ENCODE measurements around the gene MPRIP. TPM values are rescaled to one million over a fixed set of nuclear protein-coding genes. Genes with fewer than 3 reads are reported as not detected.

Gene MPRIP
- total RNA-seq, 1 experiment from 2014 or later: 1,274 TPM

GRCh38 chr17:17081304-17081940 lies 39.2 kb downstream of the MPRIP start:
- Histone ChIP-seq H3F3A (ENCODE audit: low read length, unreplicated experiment) (peaks cover 12% of the 10 kb centered on the region), H3K4me1 (ENCODE audit: insufficient read depth, low read length) (peaks cover 25% of the 10 kb centered on the region), H3K27ac (ENCODE audit: low read length) (no peak overlapping the region), H3K9ac (ENCODE audit: low read length) (no peak overlapping the region), H3K9me3 (ENCODE audit: low read length) (no peaks in the 10 kb centered on the region), H2AFZ (ENCODE audit: low read length) (no peak overlapping the region), H4K20me1 (ENCODE audit: low read length) (peaks cover 92% of the 10 kb centered on the region), H3K4me3 (ENCODE audit: low read length) (no peak overlapping the region), H3K27me3 (ENCODE audit: low read length) (no peaks in the 10 kb centered on the region), H3K9me2 (replicated peaks; ENCODE audit: low read length) (no peaks in the 10 kb centered on the region), H3K79me2 (ENCODE audit: low read length) (peaks cover 100% of the 10 kb centered on the region), H3K4me2 (ENCODE audit: low read length) (no peak overlapping the region), H3K36me3 (ENCODE audit: low read depth, low read length) (peaks cover 93% of the 10 kb centered on the region)
- ATAC-seq: no peak
- no peak for DNase-seq
- BruUV-seq (replicated peaks): no TSS peak
- TF ChIP-seq CTCF (conservative IDR thresholded peaks at IDR 0.05; ENCODE audit: low read depth, low read length): no peak
- TF ChIP-seq EZH2phosphoT487 (IDR thresholded peaks at IDR 0.05; ENCODE audit: borderline replicate concordance, low read length): no peak
- no peak for TF ChIP-seq EZH2 (IDR thresholded peaks at IDR 0.05; ENCODE audit: low read length, unreplicated experiment)
- intact Hi-C loops (cut with micrococcal nuclease): no loop called here
- ChIA-PET POLR2A (ENCODE audit: unreplicated experiment) (no interaction called here), CTCF (no interaction called here)

GRCh38 chr17:17082878-17083277 lies 40.6 kb downstream of the MPRIP start:
- H3F3A ChIP-seq (ENCODE audit: low read length, unreplicated experiment): peaks cover 15% of the 10 kb centered on the region
- no peak overlapping the region for H3K27ac ChIP-seq (ENCODE audit: low read length)
- H3K27me3 ChIP-seq (ENCODE audit: low read length): no peaks in the 10 kb centered on the region
- ChIA-PET CTCF (no interaction called here), POLR2A (ENCODE audit: unreplicated experiment) (interaction anchor here (0.7 kb wide), 1 partner anchor 66 kb away, joined by 4 read pairs; no protein-coding TSS in a partner anchor)
- H3K4me3 ChIP-seq (ENCODE audit: low read length): no peak overlapping the region
- peaks cover 92% of the 10 kb centered on the region for H4K20me1 ChIP-seq (ENCODE audit: low read length)
- intact Hi-C loops (cut with micrococcal nuclease): no loop called here
- no peak overlapping the region for H3K4me2 ChIP-seq (ENCODE audit: low read length)
- no TSS peak for BruUV-seq (replicated peaks)
- peaks cover 15% of the 10 kb centered on the region for H3K4me1 ChIP-seq (ENCODE audit: insufficient read depth, low read length)
- no peaks in the 10 kb centered on the region for H3K9me3 ChIP-seq (ENCODE audit: low read length)
- peaks cover 100% of the 10 kb centered on the region for H3K79me2 ChIP-seq (ENCODE audit: low read length)
- DNase-seq (no peak), ATAC-seq (no peak)
- H3K9me2 ChIP-seq (replicated peaks; ENCODE audit: low read length): no peaks in the 10 kb centered on the region
- H3K9ac ChIP-seq (ENCODE audit: low read length): no peak overlapping the region
- no peak overlapping the region for H2AFZ ChIP-seq (ENCODE audit: low read length)
- peaks cover 93% of the 10 kb centered on the region for H3K36me3 ChIP-seq (ENCODE audit: low read depth, low read length)
- TF ChIP-seq EZH2phosphoT487 (IDR thresholded peaks at IDR 0.05; ENCODE audit: borderline replicate concordance, low read length): no peak
- TF ChIP-seq CTCF (conservative IDR thresholded peaks at IDR 0.05; ENCODE audit: low read depth, low read length): no peak
- no peak for TF ChIP-seq EZH2 (IDR thresholded peaks at IDR 0.05; ENCODE audit: low read length, unreplicated experiment)

- H3K9me3 ChIP-seq (ENCODE audit: low read length): no peaks in the 10 kb centered on the region
- no peak overlapping the region for H2AFZ ChIP-seq (ENCODE audit: low read length)
- intact Hi-C loops (cut with micrococcal nuclease): no loop called here
- DNase-seq (no peak), ATAC-seq (no peak)
- no peak overlapping the region for H3K27ac ChIP-seq (ENCODE audit: low read length)
- no peak for TF ChIP-seq CTCF (conservative IDR thresholded peaks at IDR 0.05; ENCODE audit: low read depth, low read length)
- no peak for TF ChIP-seq EZH2phosphoT487 (IDR thresholded peaks at IDR 0.05; ENCODE audit: borderline replicate concordance, low read length)
- no peak for TF ChIP-seq EZH2 (IDR thresholded peaks at IDR 0.05; ENCODE audit: low read length, unreplicated experiment)
- no TSS peak for BruUV-seq (replicated peaks)
- peaks cover 92% of the 10 kb centered on the region for H4K20me1 ChIP-seq (ENCODE audit: low read length)
- ChIA-PET CTCF (no interaction called here), POLR2A (ENCODE audit: unreplicated experiment) (no interaction called here)
- H3K9me2 ChIP-seq (replicated peaks; ENCODE audit: low read length): no peaks in the 10 kb centered on the region
- no peak overlapping the region for H3K4me2 ChIP-seq (ENCODE audit: low read length)
- no peak overlapping the region for H3K4me3 ChIP-seq (ENCODE audit: low read length)
- H3K4me1 ChIP-seq (ENCODE audit: insufficient read depth, low read length): peaks cover 15% of the 10 kb centered on the region
- peaks cover 100% of the 10 kb centered on the region for H3K79me2 ChIP-seq (ENCODE audit: low read length)
- no peaks in the 10 kb centered on the region for H3K27me3 ChIP-seq (ENCODE audit: low read length)
- peaks cover 14% of the 10 kb centered on the region for H3F3A ChIP-seq (ENCODE audit: low read length, unreplicated experiment)
- no peak overlapping the region for H3K9ac ChIP-seq (ENCODE audit: low read length)
- peaks cover 93% of the 10 kb centered on the region for H3K36me3 ChIP-seq (ENCODE audit: low read depth, low read length)
Observed at GRCh38 chr17:17084317-17084835, 42.1 kb downstream of the MPRIP start.
